8988T (cell line): ENCODE results near the gene ERP44.
"Not testable (repeated sequence)": the region's sequence is repeated elsewhere in the genome, so short reads cannot be mapped to it uniquely, and the experiment has no call there.

Source experiments
- DNase-seq: peaks from one replicate; pipeline ENCODE4 v3.0.0; 2011

ERP44 gene

GRCh38 chr9:100064872-100065581 lies 33.8 kb downstream of the ERP44 start:
- no peak for DNase-seq

- DNase-seq, result no peak
Measured at GRCh38 chr9:100063185-100063584, 35.6 kb downstream of the ERP44 start.

- not testable (repeated sequence) for DNase-seq
Measured at GRCh38 chr9:100062683-100063082, 36.1 kb downstream of the ERP44 start.

GRCh38 chr9:100058699-100059579 lies 39.9 kb downstream of the ERP44 start:
- DNase-seq, result no peak

GRCh38 chr9:100057624-100058023 lies 41.2 kb downstream of the ERP44 start:
- no peak for DNase-seq

- no peak for DNase-seq
Measured at GRCh38 chr9:100056561-100056960, 42.2 kb downstream of the ERP44 start.

- no peak for DNase-seq
Measured at GRCh38 chr9:100052375-100052774, 46.4 kb downstream of the ERP44 start.

- no peak for DNase-seq
Measured at GRCh38 chr9:100049551-100049950, 49.2 kb downstream of the ERP44 start.

- no peak for DNase-seq
Measured at GRCh38 chr9:100038472-100038871, 60.3 kb downstream of the ERP44 start.

GRCh38 chr9:100033877-100034551 lies 64.8 kb downstream of the ERP44 start:
- no peak for DNase-seq

- DNase-seq, result no peak
Measured at GRCh38 chr9:100030548-100030947, 68.3 kb downstream of the ERP44 start.

- DNase-seq, result no peak
Measured at GRCh38 chr9:100029251-100029650, 69.5 kb downstream of the ERP44 start.

- peak; percentile 34 for DNase-seq
Measured at GRCh38 chr9:100028201-100028784, 70.5 kb downstream of the ERP44 start.

GRCh38 chr9:100027543-100027942 lies 71.3 kb downstream of the ERP44 start:
- no peak for DNase-seq

- no peak for DNase-seq
Measured at GRCh38 chr9:100021931-100022330, 76.9 kb downstream of the ERP44 start.

GRCh38 chr9:100020121-100020795 lies 78.5 kb downstream of the ERP44 start:
- no peak for DNase-seq

- no peak for DNase-seq
Measured at GRCh38 chr9:100019541-100019940, 79.3 kb downstream of the ERP44 start.

- DNase-seq, result no peak
Measured at GRCh38 chr9:100014846-100015245, 84.0 kb downstream of the ERP44 start.

- DNase-seq, result no peak
Measured at GRCh38 chr9:100013573-100013972, 85.2 kb downstream of the ERP44 start.

GRCh38 chr9:100012279-100012678 lies 86.5 kb downstream of the ERP44 start:
- no peak for DNase-seq

GRCh38 chr9:100011062-100011681 lies 87.6 kb downstream of the ERP44 start:
- DNase-seq, result no peak

- no peak for DNase-seq
Measured at GRCh38 chr9:99999797-100000196, 99.0 kb downstream of the ERP44 start.
